ENCODE data around the gene TMX1. TPM values are rescaled to one million over a fixed set of nuclear protein-coding genes. Genes with fewer than 3 reads are reported as not detected.

The TMX1 gene
- total RNA-seq, 6 experiments from 2014 or later = 38.3 to 48.3 (median 46.0) TPM

DNA sequence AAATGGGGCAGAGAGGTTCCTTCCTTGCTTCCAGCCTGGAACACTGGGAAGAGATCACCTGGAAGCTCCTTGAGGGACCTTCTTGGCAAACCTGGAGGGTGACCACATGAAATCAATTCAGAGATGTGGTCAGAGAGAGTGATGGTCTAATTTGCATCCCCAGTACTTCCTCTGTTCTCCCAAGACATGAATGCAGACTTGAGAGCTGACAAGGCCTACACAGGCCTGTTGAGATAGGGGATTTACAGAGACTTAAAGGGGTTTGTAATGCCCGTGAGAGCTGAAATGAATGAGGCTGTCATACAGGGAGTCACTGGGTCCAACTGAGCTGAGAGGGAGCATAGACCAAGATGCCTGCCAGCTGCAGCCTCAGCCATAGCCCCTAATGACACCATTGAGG lies 45.1 kb downstream of the TMX1 start:
- TF ChIP-seq CTCF (IDR thresholded peaks at IDR 0.05) = no peak
- Mint-ChIP-seq H3K4me3 (no peak overlapping the region), H3K36me3 (ENCODE audit: low read depth) (no peaks in the 10 kb centered on the region), H3K27me3 (ENCODE audit: insufficient read depth) (no peaks in the 10 kb centered on the region), H3K4me1 (ENCODE audit: low read depth) (peaks cover 43% of the 10 kb centered on the region), H3K27ac (no peak overlapping the region; the same call in 1 of the 2 replicates), H3K9me3 (no peaks in the 10 kb centered on the region)
- DNase-seq = no peak

DNA sequence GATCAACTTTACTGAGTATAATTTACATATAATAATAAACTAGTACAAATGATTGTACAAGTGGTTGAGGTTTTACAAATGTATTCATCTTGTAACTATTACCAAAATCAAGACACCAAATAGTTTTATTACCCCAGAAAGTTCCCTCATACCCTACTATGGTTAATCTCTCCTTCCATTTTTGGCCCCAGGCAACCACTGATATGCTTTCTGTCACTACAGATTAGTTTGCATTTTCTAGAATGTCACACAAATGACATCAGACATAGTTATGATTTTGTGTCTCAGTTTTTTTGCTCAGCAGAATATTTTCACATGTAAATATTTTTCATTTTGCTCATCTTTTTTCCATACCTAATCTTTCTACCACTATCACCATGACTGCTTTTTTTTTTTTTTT lies 49.1 kb downstream of the TMX1 start:
- H3K36me3 Mint-ChIP-seq (ENCODE audit: low read depth) = no peaks in the 10 kb centered on the region
- H3K27me3 Mint-ChIP-seq (ENCODE audit: insufficient read depth) = peaks cover 2% of the 10 kb centered on the region; the same call in 1 of the 2 replicates
- TF ChIP-seq CTCF (IDR thresholded peaks at IDR 0.05) = no peak

DNA sequence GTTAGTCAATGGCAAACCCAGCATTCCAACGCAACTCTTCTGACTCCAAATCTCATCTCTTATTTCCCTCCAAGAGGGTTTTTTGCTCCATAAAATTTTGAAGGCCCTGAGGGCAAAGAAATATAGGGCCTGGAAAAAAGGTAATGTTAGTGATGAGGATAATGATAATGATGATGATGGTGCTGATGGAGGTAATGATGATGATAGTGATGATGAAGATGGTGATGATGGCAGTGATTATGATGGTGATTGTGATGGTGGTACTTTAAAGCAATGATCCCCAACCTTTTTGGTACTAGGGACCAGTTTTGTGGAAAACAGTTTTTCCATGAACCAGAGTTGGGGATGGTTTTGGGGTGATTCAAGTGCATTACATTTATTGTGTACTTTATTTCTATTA lies 50.1 kb downstream of the TMX1 start:
- Mint-ChIP-seq H3K4me1 (ENCODE audit: low read depth) (peaks cover 60% of the 10 kb centered on the region), H3K9me3 (no peaks in the 10 kb centered on the region), H3K27ac (no peak overlapping the region), H3K4me3 (no peak overlapping the region), H3K36me3 (ENCODE audit: low read depth) (no peaks in the 10 kb centered on the region), H3K27me3 (ENCODE audit: insufficient read depth) (peaks cover 2% of the 10 kb centered on the region; the same call in 1 of the 2 replicates)
- no peak for DNase-seq
- no peak for TF ChIP-seq CTCF (IDR thresholded peaks at IDR 0.05)

More for the DNA sequence above, 49.1 kb downstream of the TMX1 start:
- no peak for DNase-seq
- no peak overlapping the region for H3K4me3 Mint-ChIP-seq
- no peak overlapping the region for H3K27ac Mint-ChIP-seq
- peaks cover 63% of the 10 kb centered on the region for H3K4me1 Mint-ChIP-seq (ENCODE audit: low read depth)
- H3K9me3 Mint-ChIP-seq = no peaks in the 10 kb centered on the region

- peaks cover 61% of the 10 kb centered on the region for H3K4me1 Mint-ChIP-seq (ENCODE audit: low read depth)
- H3K9me3 Mint-ChIP-seq = no peaks in the 10 kb centered on the region
- no peak for DNase-seq
- H3K4me3 Mint-ChIP-seq = no peak overlapping the region
- no peak overlapping the region for H3K27ac Mint-ChIP-seq
- peaks cover 2% of the 10 kb centered on the region; the same call in 1 of the 2 replicates for H3K27me3 Mint-ChIP-seq (ENCODE audit: insufficient read depth)
- no peaks in the 10 kb centered on the region for H3K36me3 Mint-ChIP-seq (ENCODE audit: low read depth)
- no peak for TF ChIP-seq CTCF (IDR thresholded peaks at IDR 0.05)
Observed at GRCh38 chr14:51291016-51291415, 51.0 kb downstream of the TMX1 start.

DNA sequence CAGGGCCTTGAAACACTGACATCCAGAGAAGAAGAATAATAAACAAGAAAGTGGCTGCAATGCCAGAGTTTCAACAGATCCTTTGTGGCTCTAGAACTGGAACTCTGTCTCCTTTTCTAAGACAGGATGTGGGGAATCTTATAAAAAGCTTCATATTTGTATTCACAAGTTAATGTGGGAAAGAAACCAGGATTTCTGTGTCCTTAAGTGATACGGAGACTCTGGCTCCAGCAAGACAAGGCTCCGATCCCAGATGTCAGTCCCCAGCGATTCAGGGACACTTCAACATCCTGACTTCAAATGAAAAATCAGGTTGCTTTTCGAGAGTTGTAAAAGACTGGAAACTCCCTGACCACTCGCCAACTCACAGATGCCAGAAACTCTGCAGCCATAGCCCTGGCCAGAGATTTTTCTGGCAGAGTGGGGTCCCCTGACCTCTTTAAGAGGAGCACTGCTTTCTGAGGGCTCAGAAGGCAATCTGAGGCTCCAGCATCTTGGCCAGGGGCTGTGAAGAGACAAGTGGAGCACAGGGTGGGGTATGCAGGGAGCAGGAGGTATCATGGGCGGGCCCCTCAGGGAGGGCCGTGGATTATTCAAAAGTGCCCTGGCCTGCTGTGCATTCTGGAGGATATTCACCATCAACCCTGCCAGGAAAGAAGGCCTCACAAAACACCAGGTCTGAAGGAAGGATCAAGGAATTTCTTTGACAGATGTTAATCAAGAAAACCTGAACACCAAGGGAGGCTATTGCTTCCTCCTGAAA lies 53.3 kb downstream of the TMX1 start:
- TF ChIP-seq CTCF (IDR thresholded peaks at IDR 0.05) = no peak
- Mint-ChIP-seq H3K27me3 (ENCODE audit: insufficient read depth) (peaks cover 2% of the 10 kb centered on the region; the same call in 1 of the 2 replicates), H3K4me1 (ENCODE audit: low read depth) (peaks cover 56% of the 10 kb centered on the region), H3K4me3 (no peak overlapping the region), H3K27ac (peak overlapping the region; percentile 34; the same call in 1 of the 2 replicates), H3K9me3 (no peaks in the 10 kb centered on the region), H3K36me3 (ENCODE audit: low read depth) (no peaks in the 10 kb centered on the region)
- peak; percentile 11 for DNase-seq

Data from HFFc6 (cell line).